ENCODE results near the gene GALNT17. TPM values are rescaled to one million over a fixed set of nuclear protein-coding genes. Genes with fewer than 3 reads are reported as not detected.

The GALNT17 gene
- polyA plus RNA-seq, 1 donor from 2014 or later, result 15.7 TPM

GRCh38 chr7:71408271-71408670 lies 276.3 kb downstream of the GALNT17 start:
- Histone ChIP-seq H3K27ac (ENCODE audit: low read length) (no peak overlapping the region), H3K9ac (ENCODE audit: low read length) (no peak overlapping the region), H3K9me3 (ENCODE audit: low read length) (no peaks in the 10 kb centered on the region), H3K9me2 (ENCODE audit: insufficient read depth, low read length) (no peaks in the 10 kb centered on the region), H3K27me3 (ENCODE audit: insufficient read depth, low read depth, low read length) (no peaks in the 10 kb centered on the region), H4K20me1 (ENCODE audit: insufficient read depth) (no peaks in the 10 kb centered on the region), H3K79me2 (replicated peaks; ENCODE audit: insufficient read depth, low read length) (no peaks in the 10 kb centered on the region), H3K4me3 (ENCODE audit: low read length) (no peak overlapping the region), H2AFZ (ENCODE audit: low read depth, low read length) (no peak overlapping the region), H3K4me2 (ENCODE audit: low read length) (no peak overlapping the region), H3K36me3 (ENCODE audit: insufficient read depth, low read length) (no peaks in the 10 kb centered on the region), H3F3A (ENCODE audit: insufficient read depth, low read length, poor library complexity, severe bottlenecking) (no peaks in the 10 kb centered on the region)
- no peak for TF ChIP-seq TAF1 (IDR thresholded peaks at IDR 0.05; ENCODE audit: low read depth)
- TF ChIP-seq EP300 (conservative IDR thresholded peaks at IDR 0.05; ENCODE audit: poor library complexity, severe bottlenecking), result no peak
- TF ChIP-seq RAD21 (conservative IDR thresholded peaks at IDR 0.05), result no peak
- no peak for TF ChIP-seq POLR2AphosphoS5 (IDR thresholded peaks at IDR 0.05)
- TF ChIP-seq SMC3 (conservative IDR thresholded peaks at IDR 0.05; ENCODE audit: poor library complexity), result no peak
- TF ChIP-seq MXI1 (conservative IDR thresholded peaks at IDR 0.05; ENCODE audit: poor library complexity, severe bottlenecking), result no peak
- TF ChIP-seq EZH2 (IDR thresholded peaks at IDR 0.05; ENCODE audit: borderline replicate concordance, insufficient read depth, low read length, poor library complexity, severe bottlenecking), result no peak
- TF ChIP-seq CTCF (IDR thresholded peaks at IDR 0.05; ENCODE audit: poor library complexity, severe bottlenecking), result no peak
- TF ChIP-seq REST (IDR thresholded peaks at IDR 0.05; ENCODE audit: borderline replicate concordance), result no peak

- no peaks in the 10 kb centered on the region for H4K20me1 ChIP-seq (ENCODE audit: insufficient read depth)
- no peak overlapping the region for H3K27ac ChIP-seq (ENCODE audit: low read length)
- no peaks in the 10 kb centered on the region for H3K9me3 ChIP-seq (ENCODE audit: low read length)
- no peak overlapping the region for H2AFZ ChIP-seq (ENCODE audit: low read depth, low read length)
- no peaks in the 10 kb centered on the region for H3K36me3 ChIP-seq (ENCODE audit: insufficient read depth, low read length)
- TF ChIP-seq CTCF (IDR thresholded peaks at IDR 0.05; ENCODE audit: poor library complexity, severe bottlenecking) (no peak), POLR2AphosphoS5 (IDR thresholded peaks at IDR 0.05) (no peak), SMC3 (conservative IDR thresholded peaks at IDR 0.05; ENCODE audit: poor library complexity) (no peak), RAD21 (conservative IDR thresholded peaks at IDR 0.05) (no peak), EP300 (conservative IDR thresholded peaks at IDR 0.05; ENCODE audit: poor library complexity, severe bottlenecking) (no peak), MXI1 (conservative IDR thresholded peaks at IDR 0.05; ENCODE audit: poor library complexity, severe bottlenecking) (no peak), TAF1 (IDR thresholded peaks at IDR 0.05; ENCODE audit: low read depth) (no peak)
- no peak overlapping the region for H3K4me3 ChIP-seq (ENCODE audit: low read length)
- no peaks in the 10 kb centered on the region for H3K27me3 ChIP-seq (ENCODE audit: insufficient read depth, low read depth, low read length)
- no peaks in the 10 kb centered on the region for H3F3A ChIP-seq (ENCODE audit: insufficient read depth, low read length, poor library complexity, severe bottlenecking)
- no peaks in the 10 kb centered on the region for H3K79me2 ChIP-seq (replicated peaks; ENCODE audit: insufficient read depth, low read length)
- no peak overlapping the region for H3K9ac ChIP-seq (ENCODE audit: low read length)
- no peaks in the 10 kb centered on the region for H3K9me2 ChIP-seq (ENCODE audit: insufficient read depth, low read length)
- H3K4me2 ChIP-seq (ENCODE audit: low read length), result no peak overlapping the region
Observed at GRCh38 chr7:71409550-71410157, 277.7 kb downstream of the GALNT17 start.

Data from neural cell (in vitro differentiated cells).